DND-41 (cell line): ENCODE data around the gene JMJD1C.

ENCODE experiments used
- ATAC-seq: fragments of 200-7000 bp; cut with Tn5 transposase; 3 replicates; pipeline ENCODE4 v1.9.1; 2021; ENCODE audit warnings: low read depth; ENCODE audit not compliant: insufficient read depth
- DNase-seq: peaks from one replicate; pipeline ENCODE4 v3.0.0-alpha.2; 2020
- H2AFZ ChIP-seq: 2 replicates; pipeline ENCODE4 v1.6.0; 2012; ENCODE audit warnings: low read depth, low read length
- H3K27ac ChIP-seq: 2 replicates; pipeline ENCODE4 v1.5.1; 2012; ENCODE audit warnings: low read length, inconsistent platforms
- H3K27me3 ChIP-seq: fragments of 200-600 bp; sonication (generic); 2 replicates; pipeline ENCODE4 v1.6.0; 2012; ENCODE audit warnings: low read length, mild to moderate bottlenecking, inconsistent platforms; ENCODE audit not compliant: insufficient read depth, poor library complexity
- H3K36me3 ChIP-seq: 2 replicates; pipeline ENCODE4 v1.5.1; 2012; ENCODE audit warnings: low read length, inconsistent platforms; ENCODE audit not compliant: insufficient read depth
- H3K4me1 ChIP-seq: 2 replicates; pipeline ENCODE4 v1.5.1; 2012; ENCODE audit warnings: mild to moderate bottlenecking, low read length; ENCODE audit not compliant: insufficient read depth
- H3K4me2 ChIP-seq: 2 replicates; pipeline ENCODE4 v1.6.0; 2012; ENCODE audit warnings: mild to moderate bottlenecking, moderate library complexity, low read length, inconsistent platforms; ENCODE audit not compliant: insufficient read depth
- H3K4me3 ChIP-seq, 2 experiments: fragments of 200-600 bp in 1 of 2; shearing (Covaris generic) in 1 of 2; 2 replicates each; pipeline ENCODE4 v1.5.1; 2012 to 2016; ENCODE audit warnings: inconsistent platforms in 2 of 2, low read length in 2 of 2, mild to moderate bottlenecking in 2 of 2, low read depth in 1 of 2, moderate library complexity in 1 of 2
- H3K79me2 ChIP-seq: 2 replicates; pipeline ENCODE4 v1.6.0; 2012; ENCODE audit warnings: low read length, inconsistent platforms; ENCODE audit not compliant: insufficient read depth
- H3K9ac ChIP-seq: 2 replicates; pipeline ENCODE4 v1.6.0; 2012; ENCODE audit warnings: low read depth, mild to moderate bottlenecking, inconsistent platforms, low read length, moderate library complexity
- H3K9me3 ChIP-seq: 2 replicates; pipeline ENCODE4 v1.5.1; 2012; ENCODE audit warnings: low read length, moderate library complexity, mild to moderate bottlenecking, inconsistent platforms; ENCODE audit not compliant: insufficient read depth, severe bottlenecking
- H4K20me1 ChIP-seq: 2 replicates; pipeline ENCODE4 v1.6.0; 2012; ENCODE audit warnings: low read length; ENCODE audit not compliant: insufficient read depth
- CTCF ChIP-seq: IDR thresholded peaks from 2 replicates; pipeline ENCODE4 v1.5.1; 2012; ENCODE audit warnings: borderline replicate concordance, low read length, moderate library complexity, mild to moderate bottlenecking; ENCODE audit not compliant: poor library complexity, severe bottlenecking; ENCODE audit errors: extremely low read depth
- EZH2 ChIP-seq: IDR thresholded peaks from 3 replicates; pipeline ENCODE4 v1.6.1; 2012; ENCODE audit warnings: borderline replicate concordance, low read depth, mild to moderate bottlenecking, moderate library complexity, low read length, inconsistent platforms; ENCODE audit not compliant: severe bottlenecking

JMJD1C gene

GRCh38 chr10:63483983-63484382, 18.2 kb upstream of the JMJD1C start:
- Histone ChIP-seq H2AFZ (no peak overlapping the region), H3K79me2 (peaks cover 98% of the 10 kb centered on the region), H4K20me1 (peaks cover 58% of the 10 kb centered on the region; the same call in 1 of the 2 replicates), H3K36me3 (no peaks in the 10 kb centered on the region), H3K9ac (no peak overlapping the region), H3K4me3 (no peak overlapping the region), H3K9me3 (no peaks in the 10 kb centered on the region), H3K27ac (no peak overlapping the region), H3K27me3 (no peaks in the 10 kb centered on the region), H3K4me2 (no peak overlapping the region), H3K4me1 (no peaks in the 10 kb centered on the region)
- no peak for TF ChIP-seq EZH2
- no peak for TF ChIP-seq CTCF
- DNase-seq (no peak), ATAC-seq (no peak)

GRCh38 chr10:63481815-63482421, 16.1 kb upstream of the JMJD1C start:
- Histone ChIP-seq H3K79me2 (peaks cover 98% of the 10 kb centered on the region), H3K9ac (no peak overlapping the region), H2AFZ (no peak overlapping the region), H3K27ac (no peak overlapping the region), H3K4me3 (no peak overlapping the region), H3K4me1 (no peaks in the 10 kb centered on the region), H3K27me3 (no peaks in the 10 kb centered on the region), H3K4me2 (no peak overlapping the region), H4K20me1 (peaks cover 54% of the 10 kb centered on the region; the same call in 1 of the 2 replicates), H3K9me3 (no peaks in the 10 kb centered on the region), H3K36me3 (no peaks in the 10 kb centered on the region)
- no peak for ATAC-seq
- no peak for TF ChIP-seq CTCF
- no peak for TF ChIP-seq EZH2
- no peak for DNase-seq

GRCh38 chr10:63480237-63480636, 14.5 kb upstream of the JMJD1C start:
- Histone ChIP-seq H3K9ac (no peak overlapping the region), H4K20me1 (peaks cover 50% of the 10 kb centered on the region; the same call in 1 of the 2 replicates), H3K27me3 (no peaks in the 10 kb centered on the region), H3K4me1 (no peaks in the 10 kb centered on the region), H2AFZ (no peak overlapping the region), H3K4me3 (no peak overlapping the region), H3K4me2 (no peak overlapping the region), H3K36me3 (no peaks in the 10 kb centered on the region), H3K9me3 (no peaks in the 10 kb centered on the region), H3K79me2 (peaks cover 97% of the 10 kb centered on the region), H3K27ac (no peak overlapping the region)
- no peak for TF ChIP-seq CTCF
- no peak for TF ChIP-seq EZH2
- ATAC-seq (no peak), DNase-seq (no peak)
